SJCRH30 (cell line): ENCODE measurements around the gene PPM1H. TPM values are rescaled to one million over a fixed set of nuclear protein-coding genes. Genes with fewer than 3 reads are reported as not detected.
A peak's percentile ranks its signal among the peaks of the same experiment; 100 is the strongest.
"Not testable (repeated sequence)": the region's sequence is repeated elsewhere in the genome, so short reads cannot be mapped to it uniquely, and the experiment has no call there.

Experiments used
- DNase-seq, 2 experiments: peaks; one replicate each; pipeline ENCODE4 v3.0.0-alpha.2; 2015 to 2020
- H3K27ac ChIP-seq: fragments of 250-450 bp; sonication (Bioruptor Pico); 2 replicates; pipeline ENCODE4 v1.5.1; 2020; ENCODE audit warnings: mild to moderate bottlenecking, moderate library complexity
- H3K27me3 ChIP-seq: fragments of 250-450 bp; sonication (Bioruptor Pico); 2 replicates; pipeline ENCODE4 v1.5.1; 2020; ENCODE audit warnings: mild to moderate bottlenecking, moderate library complexity
- H3K36me3 ChIP-seq: fragments of 250-450 bp; sonication (Bioruptor Pico); 2 replicates; pipeline ENCODE4 v1.5.1; 2020; ENCODE audit warnings: mild to moderate bottlenecking, moderate library complexity
- H3K4me1 ChIP-seq: fragments of 250-450 bp; sonication (Bioruptor Pico); 2 replicates; pipeline ENCODE4 v1.5.1; 2020; ENCODE audit warnings: mild to moderate bottlenecking, moderate library complexity
- H3K4me3 ChIP-seq: fragments of 250-450 bp; sonication (Bioruptor Pico); 2 replicates; pipeline ENCODE4 v1.5.1; 2020; ENCODE audit warnings: mild to moderate bottlenecking, moderate library complexity
- H3K9me3 ChIP-seq: fragments of 250-450 bp; sonication (Bioruptor Pico); replicated peaks from 2 replicates; pipeline ENCODE4 v1.5.1; 2020; ENCODE audit warnings: mild to moderate bottlenecking, moderate library complexity
- total RNA-seq: library from RNA; depleted of rRNA; stranded (reverse); fragments of >200 nt; shearing (Covaris generic); gene quantifications from 2 replicates; pipeline ENCODE4 v1.2.3, GENCODE V29; 2014

PPM1H gene
- total RNA-seq, 1 experiment from 2014 or later: 4.1 TPM

- Histone ChIP-seq H3K4me1 (peaks cover 19% of the 10 kb centered on the region), H3K4me3 (no peak overlapping the region), H3K27ac (no peak overlapping the region), H3K9me3 (no peaks in the 10 kb centered on the region), H3K36me3 (no peaks in the 10 kb centered on the region), H3K27me3 (no peaks in the 10 kb centered on the region)
- no peak for DNase-seq
Measured at GRCh38 chr12:62763312-62763711, 171.6 kb downstream of the PPM1H start.

- H3K9me3 ChIP-seq: no peaks in the 10 kb centered on the region
- H3K4me3 ChIP-seq: no peak overlapping the region
- no peaks in the 10 kb centered on the region for H3K36me3 ChIP-seq
- H3K27me3 ChIP-seq: no peaks in the 10 kb centered on the region
- H3K27ac ChIP-seq: no peak overlapping the region
- DNase-seq: no peak
- H3K4me1 ChIP-seq: peaks cover 19% of the 10 kb centered on the region
Measured at GRCh38 chr12:62762645-62763044, 172.3 kb downstream of the PPM1H start.

GRCh38 chr12:62761658-62762057 lies 173.3 kb downstream of the PPM1H start:
- no peak overlapping the region for H3K4me3 ChIP-seq
- H3K27ac ChIP-seq: no peak overlapping the region
- no peaks in the 10 kb centered on the region for H3K36me3 ChIP-seq
- H3K9me3 ChIP-seq: no peaks in the 10 kb centered on the region
- H3K27me3 ChIP-seq: no peaks in the 10 kb centered on the region
- peaks cover 11% of the 10 kb centered on the region for H3K4me1 ChIP-seq
- DNase-seq: no peak

- no peak for DNase-seq
- no peaks in the 10 kb centered on the region for H3K36me3 ChIP-seq
- H3K4me3 ChIP-seq: no peak overlapping the region
- H3K9me3 ChIP-seq: no peaks in the 10 kb centered on the region
- H3K27ac ChIP-seq: no peak overlapping the region
- peaks cover 2% of the 10 kb centered on the region for H3K4me1 ChIP-seq
- no peaks in the 10 kb centered on the region for H3K27me3 ChIP-seq
Measured at GRCh38 chr12:62760779-62761178, 174.2 kb downstream of the PPM1H start.

- not testable (repeated sequence) for H3K9me3 ChIP-seq, H3K27me3 ChIP-seq, H3K27ac ChIP-seq, H3K4me3 ChIP-seq, H3K4me1 ChIP-seq, H3K36me3 ChIP-seq, DNase-seq
Measured at GRCh38 chr12:62760341-62760740, 174.6 kb downstream of the PPM1H start.

- H3K27me3 ChIP-seq: no peaks in the 10 kb centered on the region
- no peaks in the 10 kb centered on the region for H3K9me3 ChIP-seq
- H3K36me3 ChIP-seq: no peaks in the 10 kb centered on the region
- H3K4me1 ChIP-seq: no peaks in the 10 kb centered on the region; the same call in 1 of the 2 replicates
- H3K27ac ChIP-seq: no peak overlapping the region
- no peak overlapping the region for H3K4me3 ChIP-seq
- no peak for DNase-seq
Measured at GRCh38 chr12:62758216-62758615, 176.7 kb downstream of the PPM1H start.

GRCh38 chr12:62757048-62757447 lies 177.9 kb downstream of the PPM1H start:
- Histone ChIP-seq H3K4me3 (no peak overlapping the region), H3K4me1 (no peaks in the 10 kb centered on the region; the same call in 1 of the 2 replicates), H3K36me3 (no peaks in the 10 kb centered on the region), H3K9me3 (no peaks in the 10 kb centered on the region), H3K27ac (no peak overlapping the region), H3K27me3 (no peaks in the 10 kb centered on the region)
- no peak for DNase-seq

GRCh38 chr12:62754706-62755105 lies 180.2 kb downstream of the PPM1H start:
- no peak for DNase-seq
- H3K4me1 ChIP-seq: no peaks in the 10 kb centered on the region; the same call in 1 of the 2 replicates

GRCh38 chr12:62751810-62752155 lies 183.2 kb downstream of the PPM1H start:
- Histone ChIP-seq H3K9me3 (no peaks in the 10 kb centered on the region), H3K4me3 (no peak overlapping the region), H3K27me3 (no peaks in the 10 kb centered on the region), H3K36me3 (no peaks in the 10 kb centered on the region), H3K27ac (no peak overlapping the region), H3K4me1 (no peaks in the 10 kb centered on the region)
- DNase-seq: no peak

More at GRCh38 chr12:62754706-62755105, 180.2 kb downstream of the PPM1H start:
- Histone ChIP-seq H3K27me3 (no peaks in the 10 kb centered on the region), H3K27ac (no peak overlapping the region), H3K9me3 (no peaks in the 10 kb centered on the region), H3K36me3 (no peaks in the 10 kb centered on the region), H3K4me3 (no peak overlapping the region)

- Histone ChIP-seq H3K36me3 (no peaks in the 10 kb centered on the region), H3K4me1 (no peaks in the 10 kb centered on the region), H3K27me3 (no peaks in the 10 kb centered on the region), H3K27ac (no peak overlapping the region), H3K9me3 (no peaks in the 10 kb centered on the region), H3K4me3 (no peak overlapping the region)
- DNase-seq: no peak
Measured at GRCh38 chr12:62750941-62751809, 183.8 kb downstream of the PPM1H start.

- H3K27ac ChIP-seq: no peak overlapping the region
- DNase-seq: no peak
Measured at GRCh38 chr12:62749586-62749985, 185.4 kb downstream of the PPM1H start.

GRCh38 chr12:62748941-62749468 lies 185.9 kb downstream of the PPM1H start:
- Histone ChIP-seq H3K9me3 (no peaks in the 10 kb centered on the region), H3K4me1 (peaks cover 10% of the 10 kb centered on the region), H3K27me3 (no peaks in the 10 kb centered on the region), H3K36me3 (no peaks in the 10 kb centered on the region), H3K4me3 (no peak overlapping the region), H3K27ac (no peak overlapping the region)
- no peak for DNase-seq

More at GRCh38 chr12:62749586-62749985, 185.4 kb downstream of the PPM1H start:
- no peaks in the 10 kb centered on the region for H3K9me3 ChIP-seq
- H3K4me1 ChIP-seq: peaks cover 10% of the 10 kb centered on the region
- H3K27me3 ChIP-seq: no peaks in the 10 kb centered on the region
- no peaks in the 10 kb centered on the region for H3K36me3 ChIP-seq
- H3K4me3 ChIP-seq: no peak overlapping the region

- Histone ChIP-seq H3K9me3 (no peaks in the 10 kb centered on the region), H3K27ac (peak overlapping the region; percentile 83), H3K4me3 (0 out of 2 replicates have a peak overlapping the region, but pooled peaks have one; percentile 25), H3K36me3 (no peaks in the 10 kb centered on the region), H3K4me1 (peaks cover 18% of the 10 kb centered on the region), H3K27me3 (no peaks in the 10 kb centered on the region)
- peak; percentile 86 to 88 for DNase-seq
Measured at GRCh38 chr12:62744551-62744950, 190.4 kb downstream of the PPM1H start.

- H3K36me3 ChIP-seq: no peaks in the 10 kb centered on the region
- H3K9me3 ChIP-seq: no peaks in the 10 kb centered on the region
- peak overlapping the region; percentile 48 for H3K27ac ChIP-seq
- peak overlapping the region; percentile 20; the same call in 1 of the 2 replicates for H3K4me3 ChIP-seq
- no peaks in the 10 kb centered on the region for H3K27me3 ChIP-seq
- DNase-seq: peak; percentile 46 to 59
- H3K4me1 ChIP-seq: peaks cover 27% of the 10 kb centered on the region
Measured at GRCh38 chr12:62739266-62740015, 195.5 kb downstream of the PPM1H start.

- Histone ChIP-seq H3K4me3 (no peak overlapping the region), H3K36me3 (no peaks in the 10 kb centered on the region), H3K27ac (peak overlapping the region; percentile 74), H3K27me3 (no peaks in the 10 kb centered on the region), H3K4me1 (peaks cover 27% of the 10 kb centered on the region), H3K9me3 (no peaks in the 10 kb centered on the region)
- DNase-seq: peak; percentile 79 to 83
Measured at GRCh38 chr12:62738616-62739015, 196.3 kb downstream of the PPM1H start.
